SK-N-SH treated with all-trans-retinoic acid at 6 μM for 48 hours (cell line): Measurements from ENCODE around the gene NHEJ1.

Experiments
- ARNTL ChIP-seq: fragments of 450-650 bp; formaldehyde crosslinking; IDR thresholded peaks from 2 replicates; pipeline ENCODE4 v1.5.0; 2020; ENCODE audit warnings: low read depth, mild to moderate bottlenecking, moderate library complexity, borderline replicate concordance
- RARB ChIP-seq: fragments of 250-450 bp; sonication (Bioruptor Pico); IDR thresholded peaks from 2 replicates; pipeline ENCODE4 v1.8.0; 2021; ENCODE audit warnings: mild to moderate bottlenecking, moderate library complexity
- TOX ChIP-seq: fragments of 250-450 bp; sonication (Bioruptor Pico); IDR thresholded peaks from 2 replicates; pipeline ENCODE4 v1.8.0; 2021; ENCODE audit warnings: mild to moderate bottlenecking, moderate library complexity, borderline replicate concordance
- ZC3H10 ChIP-seq: fragments of 250-450 bp; sonication (Bioruptor Pico); IDR thresholded peaks from 2 replicates; pipeline ENCODE4 v1.5.1; 2021; ENCODE audit warnings: mild to moderate bottlenecking, moderate library complexity
- ZFP3 ChIP-seq: fragments of 250-450 bp; sonication (Bioruptor Pico); IDR thresholded peaks from 2 replicates; pipeline ENCODE4 v1.5.0; 2020; ENCODE audit warnings: mild to moderate bottlenecking, moderate library complexity
- ZFP30 ChIP-seq: fragments of 450-650 bp; formaldehyde crosslinking; IDR thresholded peaks from 2 replicates; pipeline ENCODE4 v1.5.0; 2022; ENCODE audit warnings: mild to moderate bottlenecking, moderate library complexity
- ZNF8 ChIP-seq: fragments of 450-650 bp; formaldehyde crosslinking; IDR thresholded peaks from 2 replicates; pipeline ENCODE4 v1.5.0; 2020; ENCODE audit warnings: mild to moderate bottlenecking, moderate library complexity
- TF ChIP-seq, protein P1 (sequence below): fragments of 250-450 bp; sonication (Bioruptor Pico); IDR thresholded peaks from 2 replicates; pipeline ENCODE4 v1.8.0; 2020; ENCODE audit warnings: mild to moderate bottlenecking, moderate library complexity, borderline replicate concordance
- TF ChIP-seq, protein P2 (sequence below): fragments of 250-450 bp; sonication (Bioruptor Pico); IDR thresholded peaks from 2 replicates; pipeline ENCODE4 v1.5.0; 2020; ENCODE audit warnings: mild to moderate bottlenecking, moderate library complexity
- TF ChIP-seq, protein P3 (sequence below): fragments of 250-450 bp; sonication (Bioruptor Pico); IDR thresholded peaks from 2 replicates; pipeline ENCODE4 v1.5.1; 2020; ENCODE audit warnings: low read depth, mild to moderate bottlenecking, moderate library complexity

DNA sequence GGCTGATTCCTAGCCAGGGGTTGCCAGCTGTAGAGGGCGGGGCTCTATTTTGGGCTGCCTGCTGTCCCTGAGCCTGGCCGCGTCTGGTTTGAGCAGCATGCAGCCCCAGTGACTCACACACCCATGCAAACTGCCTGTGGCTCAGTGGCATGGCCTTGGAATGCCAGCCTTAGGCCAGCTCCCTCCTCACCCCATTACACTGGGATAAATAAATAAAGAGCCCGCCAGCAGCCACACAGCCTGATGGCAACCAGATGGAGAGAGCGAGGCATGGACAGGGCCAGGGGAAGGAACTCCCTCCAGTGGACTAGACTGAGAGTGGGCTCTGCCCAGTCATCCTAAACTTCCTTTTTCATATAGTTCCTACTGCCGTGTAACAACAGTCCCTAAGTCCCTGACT is 18.3 kb downstream of the NHEJ1 start:
- no peak for TF ChIP-seq ZFP3 (CRISPR knock-in tag)
- TF ChIP-seq ZNF8, result no peak
- no peak for TF ChIP-seq ARNTL (CRISPR knock-in tag)
- no peak for TF ChIP-seq RARB (CRISPR knock-in tag)
- no peak for TF ChIP-seq ZFP30 (CRISPR knock-in tag)
- TF ChIP-seq, protein P1, sequence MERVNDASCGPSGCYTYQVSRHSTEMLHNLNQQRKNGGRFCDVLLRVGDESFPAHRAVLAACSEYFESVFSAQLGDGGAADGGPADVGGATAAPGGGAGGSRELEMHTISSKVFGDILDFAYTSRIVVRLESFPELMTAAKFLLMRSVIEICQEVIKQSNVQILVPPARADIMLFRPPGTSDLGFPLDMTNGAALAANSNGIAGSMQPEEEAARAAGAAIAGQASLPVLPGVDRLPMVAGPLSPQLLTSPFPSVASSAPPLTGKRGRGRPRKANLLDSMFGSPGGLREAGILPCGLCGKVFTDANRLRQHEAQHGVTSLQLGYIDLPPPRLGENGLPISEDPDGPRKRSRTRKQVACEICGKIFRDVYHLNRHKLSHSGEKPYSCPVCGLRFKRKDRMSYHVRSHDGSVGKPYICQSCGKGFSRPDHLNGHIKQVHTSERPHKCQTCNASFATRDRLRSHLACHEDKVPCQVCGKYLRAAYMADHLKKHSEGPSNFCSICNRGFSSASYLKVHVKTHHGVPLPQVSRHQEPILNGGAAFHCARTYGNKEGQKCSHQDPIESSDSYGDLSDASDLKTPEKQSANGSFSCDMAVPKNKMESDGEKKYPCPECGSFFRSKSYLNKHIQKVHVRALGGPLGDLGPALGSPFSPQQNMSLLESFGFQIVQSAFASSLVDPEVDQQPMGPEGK (CRISPR knock-in tag), result no peak
- TF ChIP-seq TOX, result no peak
- TF ChIP-seq, protein P2, sequence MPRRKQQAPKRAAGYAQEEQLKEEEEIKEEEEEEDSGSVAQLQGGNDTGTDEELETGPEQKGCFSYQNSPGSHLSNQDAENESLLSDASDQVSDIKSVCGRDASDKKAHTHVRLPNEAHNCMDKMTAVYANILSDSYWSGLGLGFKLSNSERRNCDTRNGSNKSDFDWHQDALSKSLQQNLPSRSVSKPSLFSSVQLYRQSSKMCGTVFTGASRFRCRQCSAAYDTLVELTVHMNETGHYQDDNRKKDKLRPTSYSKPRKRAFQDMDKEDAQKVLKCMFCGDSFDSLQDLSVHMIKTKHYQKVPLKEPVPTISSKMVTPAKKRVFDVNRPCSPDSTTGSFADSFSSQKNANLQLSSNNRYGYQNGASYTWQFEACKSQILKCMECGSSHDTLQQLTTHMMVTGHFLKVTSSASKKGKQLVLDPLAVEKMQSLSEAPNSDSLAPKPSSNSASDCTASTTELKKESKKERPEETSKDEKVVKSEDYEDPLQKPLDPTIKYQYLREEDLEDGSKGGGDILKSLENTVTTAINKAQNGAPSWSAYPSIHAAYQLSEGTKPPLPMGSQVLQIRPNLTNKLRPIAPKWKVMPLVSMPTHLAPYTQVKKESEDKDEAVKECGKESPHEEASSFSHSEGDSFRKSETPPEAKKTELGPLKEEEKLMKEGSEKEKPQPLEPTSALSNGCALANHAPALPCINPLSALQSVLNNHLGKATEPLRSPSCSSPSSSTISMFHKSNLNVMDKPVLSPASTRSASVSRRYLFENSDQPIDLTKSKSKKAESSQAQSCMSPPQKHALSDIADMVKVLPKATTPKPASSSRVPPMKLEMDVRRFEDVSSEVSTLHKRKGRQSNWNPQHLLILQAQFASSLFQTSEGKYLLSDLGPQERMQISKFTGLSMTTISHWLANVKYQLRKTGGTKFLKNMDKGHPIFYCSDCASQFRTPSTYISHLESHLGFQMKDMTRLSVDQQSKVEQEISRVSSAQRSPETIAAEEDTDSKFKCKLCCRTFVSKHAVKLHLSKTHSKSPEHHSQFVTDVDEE (CRISPR knock-in tag), result no peak
- no peak for TF ChIP-seq ZC3H10 (CRISPR knock-in tag)
- TF ChIP-seq, protein P3, sequence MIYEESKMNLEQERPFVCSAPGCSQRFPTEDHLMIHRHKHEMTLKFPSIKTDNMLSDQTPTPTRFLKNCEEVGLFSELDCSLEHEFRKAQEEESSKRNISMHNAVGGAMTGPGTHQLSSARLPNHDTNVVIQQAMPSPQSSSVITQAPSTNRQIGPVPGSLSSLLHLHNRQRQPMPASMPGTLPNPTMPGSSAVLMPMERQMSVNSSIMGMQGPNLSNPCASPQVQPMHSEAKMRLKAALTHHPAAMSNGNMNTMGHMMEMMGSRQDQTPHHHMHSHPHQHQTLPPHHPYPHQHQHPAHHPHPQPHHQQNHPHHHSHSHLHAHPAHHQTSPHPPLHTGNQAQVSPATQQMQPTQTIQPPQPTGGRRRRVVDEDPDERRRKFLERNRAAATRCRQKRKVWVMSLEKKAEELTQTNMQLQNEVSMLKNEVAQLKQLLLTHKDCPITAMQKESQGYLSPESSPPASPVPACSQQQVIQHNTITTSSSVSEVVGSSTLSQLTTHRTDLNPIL, result no peak
